ENCODE measurements around the gene CNTNAP2. TPM values are rescaled to one million over a fixed set of nuclear protein-coding genes. Genes with fewer than 3 reads are reported as not detected.
"Not testable (repeated sequence)": the region's sequence is repeated elsewhere in the genome, so short reads cannot be mapped to it uniquely, and the experiment has no call there.

Gene CNTNAP2
- total RNA-seq, 1 donor from 2014 or later, result 0.59 TPM

GRCh38 chr7:147775516-147776284 is 1659.1 kb downstream of the CNTNAP2 start:
- no peak for TF ChIP-seq CTCF (IDR thresholded peaks at IDR 0.05)
- no peaks in the 10 kb centered on the region for H3K27me3 ChIP-seq (ENCODE audit: low read depth)
- H3K36me3 ChIP-seq, result no peaks in the 10 kb centered on the region

DNA sequence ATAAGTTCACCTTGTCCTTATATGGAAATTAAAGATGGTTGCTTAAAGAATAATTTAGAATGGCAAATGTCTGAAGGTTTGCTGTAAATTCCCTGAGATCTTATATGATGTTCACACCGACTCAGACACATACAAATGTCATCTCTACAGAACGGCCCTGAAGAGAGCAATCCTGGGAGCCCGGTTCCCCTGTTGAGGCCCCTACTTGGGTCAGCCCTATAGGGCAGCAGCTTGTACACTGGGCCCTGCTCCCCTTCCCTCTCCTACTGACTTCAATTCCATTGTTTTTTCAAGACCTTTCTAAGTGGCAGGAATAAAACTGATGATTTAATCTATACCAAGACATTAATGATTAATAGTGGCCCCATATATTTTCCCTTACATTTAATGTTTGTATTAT is 1660.7 kb downstream of the CNTNAP2 start:
- no peaks in the 10 kb centered on the region for H3K27me3 ChIP-seq (ENCODE audit: low read depth)
- H3K4me1 ChIP-seq, result no peaks in the 10 kb centered on the region
- no peaks in the 10 kb centered on the region for H3K9me3 ChIP-seq
- no peak overlapping the region for H3K27ac ChIP-seq
- no peak for DNase-seq
- no peak for ATAC-seq
- no peaks in the 10 kb centered on the region for H3K36me3 ChIP-seq
- H3K4me3 ChIP-seq, result no peak overlapping the region
- no peak for TF ChIP-seq CTCF (IDR thresholded peaks at IDR 0.05)
- intact Hi-C loops (cut with DNase I), result no loop called here

More at GRCh38 chr7:147775516-147776284, 1659.1 kb downstream of the CNTNAP2 start:
- intact Hi-C loops (cut with DNase I), result no loop called here
- Histone ChIP-seq H3K4me1 (no peaks in the 10 kb centered on the region), H3K27ac (no peak overlapping the region), H3K9me3 (no peaks in the 10 kb centered on the region), H3K4me3 (no peak overlapping the region)
- DNase-seq (no peak), ATAC-seq (no peak)

GRCh38 chr7:147779949-147780348 is 1663.3 kb downstream of the CNTNAP2 start:
- ATAC-seq, result no peak
- no peaks in the 10 kb centered on the region for H3K9me3 ChIP-seq
- DNase-seq, result no peak
- intact Hi-C loops (cut with DNase I), result no loop called here
- H3K27ac ChIP-seq, result no peak overlapping the region
- H3K36me3 ChIP-seq, result no peaks in the 10 kb centered on the region
- no peak overlapping the region for H3K4me3 ChIP-seq
- no peaks in the 10 kb centered on the region for H3K4me1 ChIP-seq
- no peak for TF ChIP-seq CTCF (IDR thresholded peaks at IDR 0.05)
- H3K27me3 ChIP-seq (ENCODE audit: low read depth), result no peaks in the 10 kb centered on the region

- intact Hi-C loops (cut with DNase I), result no loop called here
- H3K4me1 ChIP-seq, result no peaks in the 10 kb centered on the region
- ATAC-seq, result no peak
- no peaks in the 10 kb centered on the region for H3K36me3 ChIP-seq
- no peak overlapping the region for H3K27ac ChIP-seq
- TF ChIP-seq CTCF (IDR thresholded peaks at IDR 0.05), result no peak
- no peak for DNase-seq
- H3K4me3 ChIP-seq, result no peak overlapping the region
- H3K27me3 ChIP-seq (ENCODE audit: low read depth), result no peaks in the 10 kb centered on the region
- H3K9me3 ChIP-seq, result no peaks in the 10 kb centered on the region
These were observed 1680.0 kb downstream of the CNTNAP2 start for GRCh38 chr7:147796581-147796980.

DNA sequence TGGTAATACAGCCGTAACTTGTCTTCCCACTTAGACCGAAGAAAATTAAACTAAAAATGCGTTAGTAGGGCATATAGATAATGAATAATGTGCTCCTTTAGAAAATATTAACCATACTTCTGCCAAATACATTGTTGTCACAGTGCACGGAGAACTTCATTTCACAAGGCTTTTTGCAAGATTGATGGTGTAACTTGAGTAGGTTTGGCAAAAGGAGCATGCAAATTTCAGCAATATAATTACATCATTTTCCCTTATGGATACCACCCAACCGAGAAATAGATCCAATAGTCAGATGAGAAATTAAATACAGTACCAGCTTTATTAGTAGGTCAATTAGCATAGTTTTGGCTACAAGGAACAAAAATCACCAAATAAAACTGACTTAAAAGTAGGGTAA is 1681.4 kb downstream of the CNTNAP2 start:
- intact Hi-C loops (cut with DNase I), result no loop called here
- Histone ChIP-seq H3K27ac (no peak overlapping the region), H3K27me3 (ENCODE audit: low read depth) (no peaks in the 10 kb centered on the region), H3K36me3 (no peaks in the 10 kb centered on the region), H3K4me3 (no peak overlapping the region), H3K9me3 (no peaks in the 10 kb centered on the region), H3K4me1 (no peaks in the 10 kb centered on the region)
- ATAC-seq, result no peak
- TF ChIP-seq CTCF (IDR thresholded peaks at IDR 0.05), result no peak
- no peak for DNase-seq

DNA sequence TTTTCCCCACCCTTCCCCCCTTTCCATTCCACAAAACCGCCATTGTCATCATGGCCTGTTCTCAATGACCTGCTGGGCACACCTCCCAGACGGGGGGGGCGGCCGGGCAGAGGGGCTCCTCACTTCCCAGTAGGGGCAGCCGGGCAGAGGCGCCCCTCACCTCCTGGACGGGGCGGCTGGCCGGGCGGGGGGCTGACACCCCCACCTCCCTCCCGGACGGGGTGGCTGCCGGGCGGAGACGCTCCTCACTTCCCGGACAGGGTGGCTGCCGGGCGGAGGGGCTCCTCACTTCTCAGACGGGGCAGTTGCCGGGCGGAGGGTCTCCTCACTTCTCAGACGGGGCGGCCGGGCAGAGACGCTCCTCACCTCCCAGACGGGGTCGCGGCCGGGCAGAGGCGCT is 1685.2 kb downstream of the CNTNAP2 start:
- H3K27me3 ChIP-seq (ENCODE audit: low read depth); H3K4me3 ChIP-seq; H3K27ac ChIP-seq; H3K9me3 ChIP-seq; H3K4me1 ChIP-seq; intact Hi-C loops (cut with DNase I); H3K36me3 ChIP-seq; ATAC-seq; DNase-seq: not testable (repeated sequence)

All from lower lobe of right lung (tissue), 2 donors.